ENCODE measurements around the gene RAB27B.

RAB27B gene

GRCh38 chr18:54787616-54788015, 40.7 kb upstream of the RAB27B start:
- Histone ChIP-seq H3K4me3 (ENCODE audit: low read depth, low read length) (no peak overlapping the region), H3K27ac (ENCODE audit: extremely low read depth, low read depth, low read length) (no peak overlapping the region), H3K4me1 (ENCODE audit: control insufficient read depth, insufficient read depth, low read length) (no peaks in the 10 kb centered on the region), H3K36me3 (ENCODE audit: control insufficient read depth in 2 of 2, insufficient read depth in 1 of 2, low read length in 2 of 2) (no peaks in the 10 kb centered on the region), H3K9me3 (ENCODE audit: control insufficient read depth, insufficient read depth, low read depth, low read length) (no peaks in the 10 kb centered on the region)
- ChIA-PET CTCF (no interaction called here), POLR2A (no interaction called here)
- TF ChIP-seq ZNF26 (tag by site-specific recombination; IDR thresholded peaks at IDR 0.05) (no peak), ZNF664 (tag by site-specific recombination; IDR thresholded peaks at IDR 0.05) (no peak), EGR2 (tag by site-specific recombination; IDR thresholded peaks at IDR 0.05; ENCODE audit: low read depth) (no peak), SALL2 (tag by site-specific recombination; IDR thresholded peaks at IDR 0.05; ENCODE audit: borderline replicate concordance) (no peak), ZNF423 (tag by site-specific recombination; IDR thresholded peaks at IDR 0.05) (no peak), YY1 (tag by site-specific recombination; IDR thresholded peaks at IDR 0.05) (no peak), ZNF600 (tag by site-specific recombination; IDR thresholded peaks at IDR 0.05) (no peak), YY2 (tag by site-specific recombination; IDR thresholded peaks at IDR 0.05) (no peak), ZNF223 (tag by site-specific recombination; IDR thresholded peaks at IDR 0.05) (no peak), ZNF280D (tag by site-specific recombination; IDR thresholded peaks at IDR 0.05) (no peak), ZSCAN23 (tag by site-specific recombination; IDR thresholded peaks at IDR 0.05) (no peak), ZBTB20 (tag by site-specific recombination; IDR thresholded peaks at IDR 0.05) (no peak), KLF8 (tag by site-specific recombination; IDR thresholded peaks at IDR 0.05) (no peak), ZNF707 (tag by site-specific recombination; IDR thresholded peaks at IDR 0.05) (no peak), MYNN (tag by site-specific recombination; IDR thresholded peaks at IDR 0.05; ENCODE audit: borderline replicate concordance) (no peak), ZNF561 (tag by site-specific recombination; IDR thresholded peaks at IDR 0.05; ENCODE audit: borderline replicate concordance) (no peak), ZNF239 (tag by site-specific recombination; IDR thresholded peaks at IDR 0.05) (no peak), ZNF473 (tag by site-specific recombination; IDR thresholded peaks at IDR 0.05) (no peak), ZNF449 (tag by site-specific recombination; IDR thresholded peaks at IDR 0.05) (no peak)

DNA sequence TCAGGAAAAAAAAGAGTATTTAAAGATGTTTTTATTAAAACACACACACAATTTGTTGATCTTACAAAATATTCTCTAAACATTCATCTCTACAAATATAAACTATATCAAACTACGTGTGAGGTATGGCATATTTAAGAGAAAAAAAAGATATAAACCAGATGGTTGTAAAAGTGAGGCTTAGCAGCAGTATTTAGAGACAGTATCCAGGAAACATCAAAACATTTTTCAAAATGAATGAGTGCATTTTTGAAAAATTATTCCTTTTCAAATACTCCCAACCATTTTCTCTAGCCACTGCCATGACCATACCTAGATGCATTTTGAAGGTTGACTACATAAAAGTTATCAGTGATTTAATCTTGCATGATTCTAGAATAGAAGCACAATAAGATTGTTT, 38.2 kb upstream of the RAB27B start:
- TF ChIP-seq RBAK (tag by site-specific recombination; IDR thresholded peaks at IDR 0.05) (no peak), ZSCAN5A (tag by site-specific recombination; IDR thresholded peaks at IDR 0.05) (no peak), ZNF792 (tag by site-specific recombination; IDR thresholded peaks at IDR 0.05) (no peak), ZNF138 (tag by site-specific recombination; IDR thresholded peaks at IDR 0.05; ENCODE audit: borderline replicate concordance) (no peak), ZNF341 (tag by site-specific recombination; IDR thresholded peaks at IDR 0.05; ENCODE audit: low read depth) (no peak), EGR2 (tag by site-specific recombination; IDR thresholded peaks at IDR 0.05; ENCODE audit: low read depth) (no peak), ZNF692 (tag by site-specific recombination; IDR thresholded peaks at IDR 0.05) (no peak), ZNF155 (tag by site-specific recombination; IDR thresholded peaks at IDR 0.05) (no peak), ZNF354C (tag by site-specific recombination; IDR thresholded peaks at IDR 0.05; ENCODE audit: borderline replicate concordance, low read depth) (no peak)
- Histone ChIP-seq H3K36me3 (ENCODE audit: control insufficient read depth in 2 of 2, insufficient read depth in 1 of 2, low read length in 2 of 2) (no peaks in the 10 kb centered on the region), H3K9me3 (ENCODE audit: control insufficient read depth, insufficient read depth, low read depth, low read length) (no peaks in the 10 kb centered on the region), H3K27ac (ENCODE audit: extremely low read depth, low read depth, low read length) (no peak overlapping the region), H3K4me1 (ENCODE audit: control insufficient read depth, insufficient read depth, low read length) (no peaks in the 10 kb centered on the region), H3K4me3 (ENCODE audit: low read depth, low read length) (no peak overlapping the region)
- CTCF ChIA-PET: interaction anchor here (0.7 kb wide), 1 partner anchor 230 kb away, joined by 4 read pairs; no protein-coding TSS in a partner anchor
- POLR2A ChIA-PET: no interaction called here

All from HEK293 (cell line).